GM21825 (cell line): Measurements from ENCODE around the gene NPM1.
"Not testable (repeated sequence)": the region's sequence is repeated elsewhere in the genome, so short reads cannot be mapped to it uniquely, and the experiment has no call there.

Experiments
- ATAC-seq: cut with Tn5 transposase; IDR thresholded peaks from one replicate; pipeline ENCODE4 v1.9.1; 2021; ENCODE audit warnings: mild to moderate bottlenecking, moderate library complexity; ENCODE audit not compliant: unreplicated experiment

NPM1 gene, protein sequence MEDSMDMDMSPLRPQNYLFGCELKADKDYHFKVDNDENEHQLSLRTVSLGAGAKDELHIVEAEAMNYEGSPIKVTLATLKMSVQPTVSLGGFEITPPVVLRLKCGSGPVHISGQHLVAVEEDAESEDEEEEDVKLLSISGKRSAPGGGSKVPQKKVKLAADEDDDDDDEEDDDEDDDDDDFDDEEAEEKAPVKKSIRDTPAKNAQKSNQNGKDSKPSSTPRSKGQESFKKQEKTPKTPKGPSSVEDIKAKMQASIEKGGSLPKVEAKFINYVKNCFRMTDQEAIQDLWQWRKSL

DNA sequence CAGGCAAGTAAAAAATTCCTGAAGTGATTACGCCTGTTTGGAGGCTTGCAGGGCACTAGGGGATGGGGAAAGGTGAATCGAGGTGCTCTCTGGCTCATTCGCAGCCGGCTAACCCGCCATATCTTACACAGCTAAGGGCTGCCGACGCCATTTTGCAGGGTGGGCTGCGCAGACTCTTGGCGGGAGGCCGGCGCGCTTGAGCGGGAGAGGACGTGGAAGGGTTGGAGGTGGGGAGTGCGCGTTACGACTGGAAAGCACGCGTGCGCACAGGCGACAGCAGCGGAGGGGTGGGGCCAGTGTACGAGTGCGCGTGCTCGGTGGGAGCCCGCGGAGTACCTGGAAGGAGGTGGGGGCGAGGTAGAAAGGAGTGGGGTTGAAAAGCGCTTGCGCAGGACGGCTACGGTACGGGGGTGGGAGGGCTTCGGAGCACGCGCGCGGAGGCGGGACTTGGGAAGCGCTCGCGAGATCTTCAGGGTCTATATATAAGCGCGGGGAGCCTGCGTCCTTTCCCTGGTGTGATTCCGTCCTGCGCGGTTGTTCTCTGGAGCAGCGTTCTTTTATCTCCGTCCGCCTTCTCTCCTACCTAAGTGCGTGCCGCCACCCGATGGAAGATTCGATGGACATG is at the start of gene NPM1:
Gene NPM1 (plus strand): TSS at position 505 of the 625 bp plus-strand sequence. CDS start 100 bp downstream, at position 605.
- ATAC-seq: peak; percentile 87

DNA sequence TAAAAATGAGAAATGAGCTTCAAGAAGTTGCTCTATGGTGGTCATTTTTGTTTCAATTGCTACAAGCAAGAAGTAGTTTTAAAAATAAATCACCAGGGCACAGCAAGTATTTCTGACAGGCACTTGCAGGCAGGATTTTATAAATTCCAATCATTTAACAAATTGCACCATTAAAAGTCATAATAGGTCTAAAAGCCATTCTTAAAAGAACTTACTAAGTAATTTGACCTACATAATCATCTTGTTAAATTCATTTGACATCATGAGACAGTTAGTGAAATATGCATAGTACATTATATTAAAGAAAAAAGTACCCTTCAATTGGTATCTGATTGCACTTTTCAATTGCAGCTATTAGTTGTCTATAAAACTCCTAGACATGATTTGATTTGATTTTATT is 47.6 kb upstream of the NPM1 start:
- ATAC-seq: no peak

DNA sequence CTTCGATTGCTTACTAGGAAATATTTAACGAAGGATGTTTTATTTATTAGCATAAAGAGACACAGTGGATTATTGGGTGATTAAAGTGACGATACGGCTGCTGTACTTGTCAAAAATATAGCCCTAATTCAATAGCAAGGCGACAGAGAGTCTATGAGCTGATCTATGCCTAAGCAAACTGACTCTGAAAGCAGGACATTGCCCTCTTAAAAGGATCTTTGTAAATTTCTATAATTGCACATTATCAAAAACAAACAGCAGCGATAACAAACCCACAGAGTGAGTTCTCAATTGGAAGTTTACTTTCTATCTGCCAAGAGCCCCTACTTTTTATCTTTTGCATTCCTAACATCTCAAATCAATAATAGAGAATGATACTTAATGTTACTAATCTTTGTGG is 47.2 kb upstream of the NPM1 start:
- ATAC-seq: no peak

DNA sequence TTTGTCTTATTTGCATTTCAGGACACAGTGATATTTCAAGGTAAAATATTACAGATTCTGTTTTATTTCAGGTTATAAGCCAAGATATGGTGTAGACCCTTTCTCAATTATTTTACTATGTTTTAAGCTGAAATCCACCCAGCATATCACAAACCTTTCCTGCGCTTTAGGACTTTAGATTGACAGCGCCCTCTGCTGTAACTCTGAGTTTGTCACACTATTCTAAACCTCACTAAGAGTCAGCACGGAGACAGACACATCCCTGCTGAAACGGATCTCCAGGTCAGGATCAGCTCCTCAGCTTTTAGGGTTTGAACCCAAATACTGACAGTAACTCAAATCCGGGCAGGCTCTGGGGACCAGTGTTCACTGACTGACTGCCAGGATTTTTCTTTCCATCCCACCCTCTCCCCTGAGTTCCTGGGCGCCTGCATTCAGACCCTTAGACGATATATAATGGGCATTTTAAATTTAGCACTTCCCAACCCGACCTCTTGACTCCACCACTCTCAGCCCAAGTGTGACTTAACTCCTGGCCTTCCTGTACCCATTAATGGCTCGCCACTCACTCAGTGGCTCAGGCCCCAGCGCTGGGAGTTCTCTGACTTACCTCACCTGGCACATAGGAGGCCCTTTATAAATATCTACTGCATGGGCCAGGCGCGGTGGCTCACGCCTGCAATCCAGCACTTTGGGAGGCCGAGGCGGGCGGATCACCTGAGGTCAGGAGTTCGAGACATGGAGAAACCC is 45.1 kb upstream of the NPM1 start:
- peak; percentile 58 for ATAC-seq

DNA sequence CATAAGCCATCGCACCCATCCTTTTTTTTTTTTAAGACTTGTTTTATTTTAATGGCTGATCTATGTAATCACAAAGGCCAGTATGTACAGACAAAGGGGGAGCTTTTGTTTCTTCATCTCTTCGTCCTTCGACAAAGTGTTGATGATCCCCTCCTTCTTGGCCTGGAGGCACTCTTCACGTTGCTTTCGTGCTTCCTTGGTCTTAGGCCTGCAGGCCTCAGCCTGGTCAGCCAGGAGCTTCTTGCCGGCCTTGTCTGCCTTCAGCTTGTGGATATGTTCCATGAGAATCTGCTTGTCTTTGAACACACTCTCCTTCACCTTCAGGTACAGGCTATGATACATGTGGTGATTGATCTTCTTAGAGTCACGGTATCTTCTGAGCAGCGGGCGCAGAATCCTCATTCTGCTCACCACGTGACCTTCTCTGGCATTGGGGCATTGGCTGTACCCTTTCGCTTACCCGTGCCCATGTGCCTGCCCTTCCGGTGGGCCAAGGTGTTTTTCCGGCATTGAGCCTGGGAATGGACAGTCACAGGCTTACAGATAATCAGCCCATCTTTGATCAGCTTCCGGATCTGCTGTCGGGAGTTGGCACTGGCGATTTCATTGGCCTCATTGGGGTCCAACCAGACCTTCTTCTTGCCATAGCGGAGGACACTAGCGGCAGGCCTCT is 42.6 kb upstream of the NPM1 start:
- ATAC-seq: no peak

DNA sequence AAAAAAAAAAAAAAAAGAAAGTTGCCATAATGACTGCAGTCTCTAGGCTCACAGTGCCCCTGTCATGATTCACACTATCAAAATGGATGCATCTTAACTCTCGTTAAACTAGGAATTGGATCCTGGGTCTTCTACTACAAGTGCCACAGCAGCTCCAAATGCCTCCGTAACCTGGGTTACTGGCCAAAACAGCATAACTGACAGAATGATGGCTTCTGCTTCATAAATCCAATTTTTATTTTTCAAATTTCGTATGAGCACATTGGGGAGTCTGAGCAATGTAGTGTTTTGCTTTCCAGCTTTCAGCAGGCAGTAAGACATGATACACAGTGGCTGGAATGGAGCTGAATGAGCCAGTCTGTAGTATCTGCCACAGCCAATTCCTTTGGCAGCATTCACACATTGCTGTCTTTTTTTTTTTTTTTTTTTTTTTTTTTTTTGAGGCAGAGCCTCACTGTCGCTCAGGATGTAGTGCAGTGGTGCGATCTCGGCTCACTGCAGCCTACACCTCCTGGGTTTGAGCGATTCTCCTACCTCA is 36.0 kb upstream of the NPM1 start:
- no peak for ATAC-seq

DNA sequence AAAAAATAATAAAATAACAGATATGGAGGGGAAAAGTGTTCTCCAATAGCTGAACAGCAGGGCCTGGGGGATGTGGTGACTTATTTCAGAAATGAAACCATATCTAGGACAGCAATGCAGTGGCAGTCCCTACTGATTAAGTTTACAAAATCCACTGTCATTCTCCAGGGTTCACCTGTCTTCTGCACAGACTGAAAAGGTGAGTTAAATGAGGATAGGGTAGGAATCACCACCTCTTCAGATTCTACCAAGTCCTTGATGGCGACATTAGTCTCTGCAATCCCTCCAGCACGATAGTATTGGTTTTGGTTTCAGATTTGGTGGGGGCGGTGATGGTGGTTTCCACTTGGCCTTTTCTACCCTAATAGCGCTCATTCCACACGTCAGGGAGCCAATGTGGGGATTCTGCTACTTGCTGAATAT is 32.3 kb upstream of the NPM1 start:
- ATAC-seq: peak; percentile 93

DNA sequence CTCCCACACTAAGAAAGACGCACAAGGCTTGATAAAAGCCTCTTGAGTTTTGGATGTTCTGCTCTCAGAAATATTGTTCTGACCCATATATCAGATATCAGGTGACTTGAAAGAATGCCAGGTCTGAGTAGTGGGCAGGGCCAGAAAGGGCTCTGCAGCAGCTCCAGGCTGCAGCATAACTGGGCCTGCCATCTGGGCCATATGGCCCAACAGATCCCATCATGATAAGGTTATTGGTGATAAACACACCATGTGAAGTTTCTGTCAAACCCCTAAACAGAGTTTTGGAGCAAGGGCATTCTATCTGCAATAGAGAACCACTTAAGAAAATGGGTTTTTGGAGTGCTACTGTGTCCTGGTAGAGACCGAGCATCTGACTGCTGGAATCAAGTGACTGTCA is 29.8 kb upstream of the NPM1 start:
- no peak for ATAC-seq

DNA sequence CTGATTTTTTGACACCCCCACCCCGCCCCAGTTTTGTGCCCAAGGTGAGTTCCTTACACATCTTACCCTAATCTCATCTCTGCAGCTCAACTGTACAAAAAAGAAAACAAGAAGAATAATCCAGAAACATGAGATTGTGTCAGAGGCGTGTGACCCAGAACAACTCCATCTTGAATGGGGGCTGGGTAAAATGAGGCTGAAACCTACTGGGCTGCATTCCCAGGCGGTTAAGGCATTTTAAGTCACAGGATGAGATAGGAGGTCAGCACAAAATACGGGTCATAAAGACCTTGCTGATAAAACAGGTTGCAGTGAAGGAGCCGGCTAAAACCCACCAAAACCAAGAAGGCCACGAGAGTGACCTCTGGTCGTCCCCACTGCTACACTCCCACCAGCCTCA is 26.5 kb upstream of the NPM1 start:
- not testable (repeated sequence) for ATAC-seq

DNA sequence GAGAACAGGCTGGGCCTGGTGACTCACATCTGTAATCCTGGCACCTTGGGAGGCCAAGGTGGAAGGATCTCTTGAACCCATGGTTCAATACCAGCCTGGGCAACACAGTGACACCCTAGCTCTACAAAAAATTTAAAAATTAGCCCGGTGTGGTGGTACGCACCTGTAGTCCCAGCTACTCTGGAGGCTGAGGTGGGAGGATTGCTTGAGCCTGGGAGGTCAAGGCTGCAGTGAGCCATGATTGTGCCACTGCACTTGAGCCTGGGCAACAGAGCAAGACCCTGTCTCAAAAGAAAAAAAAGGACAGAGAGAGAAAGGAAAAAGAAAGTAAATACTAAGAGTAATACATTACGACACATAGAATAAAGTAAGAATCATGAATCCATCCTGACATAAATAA is 24.4 kb upstream of the NPM1 start:
- not testable (repeated sequence) for ATAC-seq

DNA sequence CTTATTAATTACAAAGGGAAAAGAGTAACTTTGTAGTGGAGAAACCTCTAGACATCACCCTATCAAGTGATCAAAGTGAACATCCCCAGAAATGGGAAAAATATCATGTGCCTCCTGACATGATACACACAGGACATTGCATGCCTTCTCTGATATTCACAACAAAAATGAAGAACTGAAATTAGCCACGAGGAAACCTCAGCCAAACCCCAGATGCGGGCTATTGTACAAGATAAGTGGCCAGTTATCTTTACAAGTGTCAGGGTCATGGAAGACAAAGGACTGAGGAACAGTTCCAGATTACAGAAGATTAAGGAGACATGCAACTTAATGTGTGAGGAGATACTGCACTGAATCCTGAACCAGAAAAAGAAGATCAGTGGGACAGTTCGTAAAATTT is 23.8 kb upstream of the NPM1 start:
- no peak for ATAC-seq

DNA sequence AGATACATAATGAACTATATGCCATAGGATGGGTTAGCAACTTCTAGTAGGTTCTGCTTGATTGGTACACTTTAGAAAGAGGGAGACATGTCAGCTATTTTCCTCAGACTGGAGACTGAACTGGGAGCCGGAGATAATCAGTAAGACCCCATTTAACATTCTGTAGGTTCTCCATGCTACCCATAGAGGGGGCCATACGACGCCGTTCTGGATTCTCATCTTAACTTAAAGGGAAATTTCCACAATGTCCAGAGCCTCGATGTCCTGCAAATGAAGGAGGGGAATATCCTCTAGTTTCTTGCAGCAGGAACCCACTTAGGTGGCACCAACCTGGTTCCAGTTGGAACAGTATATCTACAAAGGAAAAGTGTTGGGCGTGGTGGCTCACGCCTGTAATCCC is 22.3 kb upstream of the NPM1 start:
- no peak for ATAC-seq

DNA sequence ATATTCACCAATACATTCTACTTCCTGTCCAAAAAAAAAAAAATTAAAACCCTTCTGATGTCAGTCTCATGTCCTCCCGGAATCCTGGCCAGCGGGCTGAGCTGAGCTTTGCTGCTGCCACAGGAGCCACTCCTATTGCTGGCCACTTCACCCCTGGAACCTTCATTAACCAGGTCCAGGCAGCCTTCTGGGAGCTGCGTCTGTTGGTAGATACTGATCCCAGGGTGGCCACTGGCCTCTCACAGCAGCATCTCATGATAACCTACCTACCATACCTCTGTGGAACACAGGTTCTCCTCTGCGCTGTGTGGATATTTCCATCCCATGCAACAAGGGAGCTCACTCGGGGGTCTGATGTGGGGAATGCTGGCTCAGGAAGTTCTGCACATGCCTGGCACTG is 21.0 kb upstream of the NPM1 start:
- ATAC-seq: no peak

DNA sequence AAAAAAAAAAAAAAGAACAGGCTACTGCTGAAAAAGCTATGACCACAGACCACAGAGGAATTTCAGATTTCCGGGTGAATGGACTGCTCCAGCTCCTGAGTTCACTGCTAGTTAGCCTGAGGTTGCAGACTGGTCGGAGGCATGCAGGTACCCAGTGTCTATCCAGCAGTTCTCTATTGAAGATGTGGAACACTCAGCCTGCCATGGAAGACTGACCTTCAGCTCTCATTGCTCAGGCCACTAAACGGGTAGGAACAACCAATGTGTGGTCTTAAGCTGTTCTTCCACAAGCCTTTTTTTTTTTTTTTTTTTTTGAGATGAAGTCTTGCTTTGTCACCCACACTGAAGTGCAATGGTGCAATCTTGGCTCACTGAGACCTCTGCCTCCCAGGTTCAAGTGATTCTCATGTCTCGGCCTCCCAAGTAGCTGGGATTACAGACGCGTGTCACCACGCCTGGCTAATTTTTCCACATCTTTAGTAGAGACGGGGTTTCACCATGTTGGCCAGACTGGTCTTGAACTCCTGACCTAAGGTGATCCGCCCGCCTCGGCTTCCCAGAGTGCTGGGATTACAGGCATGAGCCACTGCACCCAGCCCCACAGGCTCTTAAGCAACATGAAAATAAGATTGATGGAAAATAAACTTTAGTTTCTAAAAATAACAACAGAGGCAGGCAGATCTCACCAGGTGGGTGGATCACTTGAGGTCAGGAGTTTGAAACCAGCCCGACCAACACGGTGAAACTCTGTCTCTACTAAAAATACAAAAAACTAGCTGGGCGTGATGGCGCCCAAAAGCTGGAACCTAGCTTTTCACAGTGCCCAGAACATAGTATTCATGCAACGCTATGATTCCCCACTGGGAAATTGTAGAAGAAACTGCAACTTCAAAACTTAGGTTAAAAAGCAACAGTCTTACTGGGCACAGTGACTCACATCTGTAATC is 20.0 kb upstream of the NPM1 start:
- no peak for ATAC-seq

DNA sequence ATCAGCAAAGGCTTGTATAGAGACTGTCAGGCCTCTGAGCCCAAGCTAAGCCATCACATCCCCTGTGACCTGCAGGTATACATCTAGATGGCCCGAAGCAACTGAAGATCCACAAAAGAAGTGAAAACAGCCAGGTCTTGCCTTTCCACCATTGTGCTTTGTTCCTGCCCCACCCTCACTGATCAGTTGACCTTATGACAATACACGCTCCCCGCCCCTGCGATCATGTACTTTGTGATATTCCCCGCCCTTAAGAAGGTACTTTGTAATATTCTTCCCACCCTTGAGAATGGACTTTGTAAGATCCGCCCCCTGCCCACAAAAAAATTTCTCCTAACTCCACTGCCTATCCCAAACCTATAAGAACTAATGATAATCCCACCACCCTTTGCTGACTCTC is 18.6 kb upstream of the NPM1 start:
- ATAC-seq: no peak

DNA sequence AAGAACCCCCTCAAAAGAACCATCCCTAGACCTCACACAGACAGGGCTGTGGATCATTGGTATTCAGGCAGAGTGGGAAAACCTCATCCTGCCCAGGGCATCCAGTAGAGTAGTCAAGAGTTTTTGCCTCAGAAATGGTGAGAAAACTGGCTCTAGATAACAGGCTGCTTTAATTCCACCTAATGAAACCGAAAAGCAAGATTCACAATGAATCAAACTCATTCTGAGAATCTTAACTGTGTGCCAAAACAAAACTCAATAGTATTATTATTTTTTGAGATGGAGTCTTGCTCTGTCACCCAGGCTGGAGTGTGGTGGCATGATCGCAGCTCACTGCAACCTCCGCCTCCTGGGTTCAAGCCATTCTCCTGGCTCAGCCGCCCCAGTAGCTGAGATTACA is 17.8 kb upstream of the NPM1 start:
- ATAC-seq: no peak

DNA sequence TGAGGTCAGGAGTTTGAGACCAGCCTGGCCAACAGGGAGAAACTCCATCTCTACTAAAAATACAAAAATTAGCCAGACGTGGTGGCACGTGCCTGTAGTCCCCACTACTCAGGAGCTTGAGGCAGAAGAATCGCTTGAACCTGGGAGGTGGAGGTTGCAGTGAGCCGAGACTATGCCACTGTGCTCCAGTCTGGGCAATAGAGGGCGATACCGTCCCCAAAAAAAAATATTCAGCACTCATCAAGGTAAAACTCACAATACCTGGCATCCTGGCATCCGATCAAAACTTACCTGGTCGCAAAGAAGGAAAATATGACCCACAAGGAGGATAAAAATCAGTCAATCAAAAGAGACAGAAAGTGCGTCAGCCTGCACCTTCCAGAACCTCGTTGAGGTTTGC is 16.8 kb upstream of the NPM1 start:
- ATAC-seq: not testable (repeated sequence)

DNA sequence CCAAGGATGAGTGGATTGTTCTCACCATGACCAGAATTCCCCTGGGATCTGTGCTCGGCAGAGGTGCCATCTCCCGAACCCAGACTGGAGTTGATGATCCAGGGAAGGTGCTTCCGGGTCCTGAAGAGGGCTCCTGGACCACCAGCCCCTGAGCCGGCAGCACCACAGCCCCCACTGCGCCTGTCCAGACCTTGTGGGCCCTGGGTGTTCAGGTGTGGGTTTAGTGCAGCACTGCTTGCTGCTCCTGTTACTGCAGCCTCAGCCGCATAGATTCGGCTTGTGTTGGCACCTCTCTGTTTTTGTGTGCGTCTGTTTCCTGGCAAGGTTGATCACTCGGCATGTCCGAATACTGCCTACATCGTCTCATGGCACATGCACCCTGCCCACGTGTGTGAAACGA is 16.3 kb upstream of the NPM1 start:
- ATAC-seq: no peak

DNA sequence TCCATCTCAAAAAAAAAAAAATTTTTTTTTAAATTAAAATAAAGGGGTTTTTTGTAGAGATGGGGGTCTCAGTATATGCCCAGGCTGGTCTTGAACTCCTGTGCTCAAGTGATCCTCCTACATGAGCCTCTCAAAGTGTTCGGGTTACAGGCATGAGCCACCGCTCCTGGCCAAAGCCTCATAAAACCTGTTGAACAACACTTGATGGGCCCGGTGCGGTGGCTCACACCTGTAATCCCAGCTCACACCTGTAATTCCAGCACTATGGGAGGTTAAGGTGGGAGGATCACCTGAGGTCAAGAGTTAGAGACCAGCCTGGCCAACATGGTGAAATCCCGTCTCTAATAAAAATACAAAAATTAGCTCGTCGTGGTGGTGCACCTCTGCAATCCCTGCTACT is 7.7 kb upstream of the NPM1 start:
- no peak for ATAC-seq

DNA sequence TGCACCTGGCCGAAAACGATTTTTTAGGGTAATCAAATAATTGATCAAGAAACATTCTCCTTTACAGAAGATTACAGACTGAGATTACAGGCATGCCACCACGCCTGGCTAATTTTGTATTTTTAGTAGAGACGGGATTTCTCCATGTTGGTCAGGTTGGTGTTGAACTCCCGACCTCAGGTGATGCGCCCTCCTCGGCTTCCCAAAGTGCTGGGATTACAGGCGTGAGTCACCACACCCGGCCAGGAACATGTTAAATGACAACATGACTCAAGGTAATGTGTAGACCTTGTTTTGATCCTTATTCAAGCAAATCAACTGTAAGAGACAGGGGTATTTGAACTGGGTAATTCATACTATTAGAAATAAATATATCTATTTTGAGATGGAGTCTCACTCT is 3.2 kb upstream of the NPM1 start:
- ATAC-seq: not testable (repeated sequence)
